Loucy (cell line): ENCODE results near the gene BTBD9.
"Not testable (repeated sequence)": the region's sequence is repeated elsewhere in the genome, so short reads cannot be mapped to it uniquely, and the experiment has no call there.

Source experiments
- H2AFZ ChIP-seq: fragments of 200-600 bp; sonication (generic); 2 replicates; pipeline ENCODE4 v1.6.0; 2016; ENCODE audit warnings: antibody characterized with exemption, mild to moderate bottlenecking, low read length, moderate library complexity
- H3F3A ChIP-seq: fragments of 200-600 bp; 2 replicates; pipeline ENCODE4 v1.6.0; 2016; ENCODE audit warnings: antibody characterized with exemption, low read depth, mild to moderate bottlenecking
- H3K27me3 ChIP-seq: fragments of 200-600 bp; sonication (generic); 2 replicates; pipeline ENCODE4 v1.6.1; 2014; ENCODE audit warnings: low read length, mild to moderate bottlenecking; ENCODE audit not compliant: insufficient read depth, poor library complexity, severe bottlenecking
- H3K36me3 ChIP-seq: fragments of 200-600 bp; sonication (generic); 2 replicates; pipeline ENCODE4 v1.6.1; 2016; ENCODE audit warnings: low read length; ENCODE audit not compliant: insufficient read depth
- H3K4me1 ChIP-seq: fragments of 200-600 bp; sonication (generic); 2 replicates; pipeline ENCODE4 v1.5.1; 2014; ENCODE audit warnings: low read length, mild to moderate bottlenecking; ENCODE audit not compliant: insufficient read depth, poor library complexity, severe bottlenecking
- H3K4me2 ChIP-seq: fragments of 200-600 bp; sonication (generic); 2 replicates; pipeline ENCODE4 v1.6.0; 2014; ENCODE audit warnings: antibody characterized with exemption, low read length, low read depth, mild to moderate bottlenecking; ENCODE audit not compliant: poor library complexity, severe bottlenecking
- H3K4me3 ChIP-seq: fragments of 200-600 bp; sonication (generic); 2 replicates; pipeline ENCODE4 v1.5.1; 2014; ENCODE audit warnings: low read length, mild to moderate bottlenecking, mixed read lengths; ENCODE audit not compliant: poor library complexity, severe bottlenecking
- H3K79me2 ChIP-seq: fragments of 200-600 bp; sonication (generic); 2 replicates; pipeline ENCODE4 v1.6.1; 2014; ENCODE audit warnings: low read length; ENCODE audit not compliant: insufficient read depth
- H3K9ac ChIP-seq: fragments of 200-600 bp; sonication (generic); 2 replicates; pipeline ENCODE4 v1.6.0; 2014; ENCODE audit warnings: mild to moderate bottlenecking, low read depth, low read length, moderate library complexity; ENCODE audit not compliant: poor library complexity, severe bottlenecking
- H3K9me2 ChIP-seq: fragments of 200-600 bp; sonication (generic); replicated peaks from 2 replicates; pipeline ENCODE4 v1.6.1; 2016; ENCODE audit warnings: low read depth, low read length, mixed read lengths
- H3K9me3 ChIP-seq: fragments of 200-600 bp; sonication (generic); 2 replicates; pipeline ENCODE4 v1.6.1; 2014; ENCODE audit warnings: mild to moderate bottlenecking, antibody characterized with exemption, low read length, low read depth; ENCODE audit not compliant: insufficient read depth
- H4K20me1 ChIP-seq: fragments of 200-600 bp; sonication (generic); 2 replicates; pipeline ENCODE4 v1.6.0; 2014; ENCODE audit warnings: antibody characterized with exemption, low read length, mild to moderate bottlenecking; ENCODE audit not compliant: insufficient read depth, poor library complexity, severe bottlenecking
- CTCF ChIP-seq: fragments of 200-600 bp; sonication (generic); conservative IDR thresholded peaks from 2 replicates; pipeline ENCODE4 v1.5.1; 2014; ENCODE audit warnings: mild to moderate bottlenecking, antibody characterized with exemption, low read length
- EZH2phosphoT487 ChIP-seq: fragments of 200-600 bp; IDR thresholded peaks from 2 replicates; pipeline ENCODE4 v1.6.1; 2018; ENCODE audit warnings: antibody characterized with exemption, mild to moderate bottlenecking, moderate library complexity, borderline replicate concordance

The BTBD9 gene

GRCh38 chr6:38133932-38134703, 505.6 kb downstream of the BTBD9 start:
- H3K9me3 ChIP-seq: no peaks in the 10 kb centered on the region
- peaks cover 4% of the 10 kb centered on the region for H4K20me1 ChIP-seq
- TF ChIP-seq CTCF (no peak), EZH2phosphoT487 (no peak)
- no peaks in the 10 kb centered on the region for H3F3A ChIP-seq
- H3K79me2 ChIP-seq: peaks cover 27% of the 10 kb centered on the region; the same call in 1 of the 2 replicates
- no peaks in the 10 kb centered on the region for H3K4me1 ChIP-seq
- no peak overlapping the region for H3K9ac ChIP-seq
- H2AFZ ChIP-seq: no peak overlapping the region
- H3K4me2 ChIP-seq: no peak overlapping the region
- H3K4me3 ChIP-seq: no peak overlapping the region
- H3K36me3 ChIP-seq: peaks cover 13% of the 10 kb centered on the region; the same call in 1 of the 2 replicates
- H3K27me3 ChIP-seq: no peaks in the 10 kb centered on the region
- no peaks in the 10 kb centered on the region for H3K9me2 ChIP-seq

- no peak overlapping the region for H3K4me3 ChIP-seq
- TF ChIP-seq EZH2phosphoT487 (no peak), CTCF (no peak)
- H3K9me3 ChIP-seq: no peaks in the 10 kb centered on the region
- no peaks in the 10 kb centered on the region for H3K4me1 ChIP-seq
- peaks cover 6% of the 10 kb centered on the region; the same call in 1 of the 2 replicates for H3K36me3 ChIP-seq
- no peak overlapping the region for H3K9ac ChIP-seq
- no peaks in the 10 kb centered on the region for H3K9me2 ChIP-seq
- H2AFZ ChIP-seq: no peak overlapping the region
- peaks cover 4% of the 10 kb centered on the region for H4K20me1 ChIP-seq
- H3K4me2 ChIP-seq: no peak overlapping the region
- no peaks in the 10 kb centered on the region for H3K27me3 ChIP-seq
- H3F3A ChIP-seq: no peaks in the 10 kb centered on the region
- H3K79me2 ChIP-seq: peaks cover 22% of the 10 kb centered on the region; the same call in 1 of the 2 replicates
Measured at GRCh38 chr6:38131527-38131965, 508.2 kb downstream of the BTBD9 start.

GRCh38 chr6:38127284-38127683, 512.4 kb downstream of the BTBD9 start:
- H4K20me1 ChIP-seq: peaks cover 4% of the 10 kb centered on the region
- peaks cover 9% of the 10 kb centered on the region; the same call in 1 of the 2 replicates for H3K79me2 ChIP-seq
- H3K9me2 ChIP-seq: no peaks in the 10 kb centered on the region
- H3F3A ChIP-seq: no peaks in the 10 kb centered on the region
- TF ChIP-seq CTCF: no peak; the same call in 1 of the 2 replicates
- TF ChIP-seq EZH2phosphoT487: no peak
- no peak overlapping the region for H3K4me3 ChIP-seq
- H3K27me3 ChIP-seq: no peaks in the 10 kb centered on the region
- no peaks in the 10 kb centered on the region for H3K4me1 ChIP-seq
- H2AFZ ChIP-seq: no peak overlapping the region
- H3K36me3 ChIP-seq: peaks cover 16% of the 10 kb centered on the region; the same call in 1 of the 2 replicates
- no peaks in the 10 kb centered on the region for H3K9me3 ChIP-seq
- no peak overlapping the region for H3K9ac ChIP-seq
- H3K4me2 ChIP-seq: no peak overlapping the region

- not testable (repeated sequence) for H2AFZ ChIP-seq
- peaks cover 37% of the 10 kb centered on the region; the same call in 1 of the 2 replicates for H3K36me3 ChIP-seq
Measured at GRCh38 chr6:38124224-38124926, 515.4 kb downstream of the BTBD9 start.

More at GRCh38 chr6:38124224-38124926, 515.4 kb downstream of the BTBD9 start:
- not testable (repeated sequence) for H3K9me3 ChIP-seq, H4K20me1 ChIP-seq, H3K4me2 ChIP-seq, H3K4me3 ChIP-seq, H3K4me1 ChIP-seq, H3K79me2 ChIP-seq, H3K9me2 ChIP-seq, H3F3A ChIP-seq, H3K27me3 ChIP-seq, H3K9ac ChIP-seq
